Upper lobe of right lung (tissue), 1 donor: ENCODE measurements around the gene PAMR1. TPM values are rescaled to one million over a fixed set of nuclear protein-coding genes. Genes with fewer than 3 reads are reported as not detected.

Source experiments
- ATAC-seq: fragments of 200-7000 bp; cut with Tn5 transposase; one replicate; pipeline ENCODE4 v1.9.1; 2020; ENCODE audit warnings: mild to moderate bottlenecking, moderate library complexity
- DNase-seq: peaks from one replicate; pipeline ENCODE4 v3.0.0-alpha.2; 2020
- H3K27ac ChIP-seq: fragments of 200-600 bp; one replicate; pipeline ENCODE4 v1.8.0; 2022
- H3K27me3 ChIP-seq: fragments of 200-600 bp; one replicate; pipeline ENCODE4 v1.8.0; 2022; ENCODE audit warnings: mild to moderate bottlenecking
- H3K36me3 ChIP-seq: fragments of 200-600 bp; one replicate; pipeline ENCODE4 v1.8.0; 2022
- H3K4me1 ChIP-seq: fragments of 200-600 bp; one replicate; pipeline ENCODE4 v1.8.0; 2022
- H3K4me3 ChIP-seq: fragments of 200-600 bp; one replicate; pipeline ENCODE4 v1.8.0; 2022; ENCODE audit warnings: mild to moderate bottlenecking
- H3K9me3 ChIP-seq: fragments of 200-600 bp; one replicate; pipeline ENCODE4 v1.8.0; 2022
- intact Hi-C: fragments of 100-400 bp; cut with DNase I; formaldehyde crosslinking; loops from one replicate; pipeline ENCODE4 v1.11.0; 2022
- total RNA-seq: library from RNA; stranded (reverse); fragmentation: NEBNext Ultra II Directional; extraction: Animal tissue kit (Norgen Biotek cat#: 25700); gene quantifications from one replicate; pipeline ENCODE4 v1.2.1, GENCODE V29; 2021
- TF ChIP-seq, protein P1 (sequence below): fragments of 200-600 bp; IDR thresholded peaks from one replicate; pipeline ENCODE4 v1.8.0; 2022; ENCODE audit warnings: antibody characterized with exemption
- donor health status: DM: no; HTN: yes; CAD: no; lungs with severe emphysema.

The PAMR1 gene
- total RNA-seq, 1 donor from 2014 or later: 12.4 TPM

DNA sequence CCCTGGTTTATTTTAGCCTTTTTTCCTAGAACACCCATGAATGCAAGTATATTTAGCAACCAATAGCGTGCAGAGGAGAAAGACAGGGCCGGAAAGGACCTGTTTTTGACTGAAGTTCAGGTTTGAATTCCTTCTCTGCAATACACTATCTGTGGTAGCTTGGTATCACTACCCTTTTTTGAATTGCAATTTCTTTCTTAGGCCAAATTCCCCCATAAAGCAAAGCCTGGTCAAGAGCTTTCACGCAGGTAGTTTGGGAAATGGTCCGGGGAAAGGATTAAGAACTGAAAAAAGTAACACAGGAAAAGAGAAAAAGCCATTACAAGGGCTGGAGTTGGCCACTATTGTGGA is 38.8 kb upstream of the PAMR1 start:
- Histone ChIP-seq H3K27ac (no peak overlapping the region), H3K4me3 (no peak overlapping the region), H3K9me3 (no peaks in the 10 kb centered on the region), H3K27me3 (no peaks in the 10 kb centered on the region), H3K4me1 (no peaks in the 10 kb centered on the region), H3K36me3 (no peaks in the 10 kb centered on the region)
- intact Hi-C loops: no loop called here
- TF ChIP-seq, protein P1, sequence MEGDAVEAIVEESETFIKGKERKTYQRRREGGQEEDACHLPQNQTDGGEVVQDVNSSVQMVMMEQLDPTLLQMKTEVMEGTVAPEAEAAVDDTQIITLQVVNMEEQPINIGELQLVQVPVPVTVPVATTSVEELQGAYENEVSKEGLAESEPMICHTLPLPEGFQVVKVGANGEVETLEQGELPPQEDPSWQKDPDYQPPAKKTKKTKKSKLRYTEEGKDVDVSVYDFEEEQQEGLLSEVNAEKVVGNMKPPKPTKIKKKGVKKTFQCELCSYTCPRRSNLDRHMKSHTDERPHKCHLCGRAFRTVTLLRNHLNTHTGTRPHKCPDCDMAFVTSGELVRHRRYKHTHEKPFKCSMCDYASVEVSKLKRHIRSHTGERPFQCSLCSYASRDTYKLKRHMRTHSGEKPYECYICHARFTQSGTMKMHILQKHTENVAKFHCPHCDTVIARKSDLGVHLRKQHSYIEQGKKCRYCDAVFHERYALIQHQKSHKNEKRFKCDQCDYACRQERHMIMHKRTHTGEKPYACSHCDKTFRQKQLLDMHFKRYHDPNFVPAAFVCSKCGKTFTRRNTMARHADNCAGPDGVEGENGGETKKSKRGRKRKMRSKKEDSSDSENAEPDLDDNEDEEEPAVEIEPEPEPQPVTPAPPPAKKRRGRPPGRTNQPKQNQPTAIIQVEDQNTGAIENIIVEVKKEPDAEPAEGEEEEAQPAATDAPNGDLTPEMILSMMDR: no peak
- ATAC-seq (no peak), DNase-seq (no peak)

DNA sequence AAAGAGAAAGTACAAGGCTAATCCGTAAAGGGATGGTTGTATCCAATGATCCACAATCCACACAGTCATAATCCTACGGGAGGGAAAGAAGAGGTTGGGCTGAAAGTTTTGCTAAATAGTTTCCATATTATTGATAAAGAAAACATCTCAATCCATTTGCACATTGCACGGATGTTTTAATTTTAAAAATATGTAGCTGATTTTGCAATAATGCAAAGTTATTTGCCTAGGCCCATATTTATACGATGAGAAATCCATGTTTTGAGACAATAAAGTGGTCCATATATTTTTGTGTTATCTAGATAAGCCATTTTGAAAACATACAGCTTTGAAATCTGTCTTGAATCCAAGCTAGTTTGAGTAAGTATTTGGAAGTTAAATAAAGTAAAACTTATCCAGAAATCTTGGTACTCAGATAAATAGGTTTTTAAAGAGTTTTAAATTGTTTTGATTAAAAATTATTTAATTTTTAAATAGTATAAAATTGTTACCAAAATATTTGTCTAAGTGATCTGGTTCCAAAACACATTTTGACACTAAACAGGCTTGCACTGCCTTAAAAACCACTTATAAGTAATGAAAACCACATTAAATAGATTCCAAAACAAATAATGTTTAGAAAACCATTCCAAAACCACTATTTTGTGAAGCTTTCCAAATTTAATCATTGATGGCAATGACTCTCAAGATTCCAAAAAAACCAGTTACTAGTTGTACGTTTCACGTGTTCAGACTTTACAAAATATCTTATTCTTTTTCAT is 38.2 kb upstream of the PAMR1 start:
- H3K4me3 ChIP-seq: no peak overlapping the region
- intact Hi-C loops: no loop called here
- DNase-seq: no peak
- no peak for ATAC-seq
- H3K36me3 ChIP-seq: no peaks in the 10 kb centered on the region
- H3K27ac ChIP-seq: no peak overlapping the region
- H3K27me3 ChIP-seq: no peaks in the 10 kb centered on the region
- no peaks in the 10 kb centered on the region for H3K9me3 ChIP-seq
- no peaks in the 10 kb centered on the region for H3K4me1 ChIP-seq
- TF ChIP-seq, protein P1: no peak

DNA sequence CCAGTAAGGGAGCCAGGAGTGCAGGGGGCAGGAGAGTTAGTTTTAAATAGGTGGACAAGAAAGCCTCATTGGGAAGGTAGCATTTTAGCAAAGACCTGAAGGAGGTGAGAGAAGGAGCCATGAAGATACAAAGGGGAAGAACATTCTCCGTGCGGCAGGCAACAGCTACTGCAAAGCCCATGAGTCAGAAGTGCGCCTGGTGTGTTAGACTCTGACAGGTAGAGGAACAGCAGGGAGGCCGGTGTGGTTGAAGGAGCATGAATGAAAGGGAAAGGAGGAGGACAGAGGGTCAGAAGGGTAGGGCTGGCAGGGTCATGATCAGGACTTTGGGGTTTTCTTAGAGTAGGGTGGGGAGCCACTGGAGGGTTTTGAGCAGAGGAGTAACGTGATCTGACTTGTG is 34.5 kb upstream of the PAMR1 start:
- H3K9me3 ChIP-seq: no peaks in the 10 kb centered on the region
- TF ChIP-seq, protein P1: no peak
- intact Hi-C loops: no loop called here
- no peaks in the 10 kb centered on the region for H3K27me3 ChIP-seq
- no peak for DNase-seq
- no peaks in the 10 kb centered on the region for H3K4me1 ChIP-seq
- no peak overlapping the region for H3K4me3 ChIP-seq
- no peaks in the 10 kb centered on the region for H3K36me3 ChIP-seq
- ATAC-seq: no peak
- no peak overlapping the region for H3K27ac ChIP-seq

DNA sequence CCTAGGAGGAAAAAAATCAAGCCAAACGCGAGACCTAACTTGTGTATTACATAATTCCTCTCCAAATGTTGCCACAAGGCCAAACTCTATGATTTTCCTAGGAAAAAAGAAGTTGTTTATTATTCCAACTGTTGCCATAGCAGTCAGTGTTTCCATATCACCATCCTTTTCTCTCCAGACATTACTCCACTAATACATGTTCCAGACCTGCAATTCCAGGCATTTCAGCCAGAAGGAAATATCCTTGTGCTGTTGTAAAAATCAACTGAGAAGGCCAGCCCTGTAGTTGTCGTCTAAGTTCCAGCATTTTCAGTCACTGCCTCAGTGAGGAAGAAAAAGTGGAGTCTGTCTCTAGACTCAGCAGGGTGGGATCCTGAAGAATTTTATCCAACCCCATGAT is 33.1 kb upstream of the PAMR1 start:
- intact Hi-C loops: no loop called here
- no peak overlapping the region for H3K27ac ChIP-seq
- no peaks in the 10 kb centered on the region for H3K27me3 ChIP-seq
- H3K9me3 ChIP-seq: no peaks in the 10 kb centered on the region
- ATAC-seq: no peak
- TF ChIP-seq, protein P1: no peak
- no peaks in the 10 kb centered on the region for H3K36me3 ChIP-seq
- no peak for DNase-seq
- H3K4me1 ChIP-seq: no peaks in the 10 kb centered on the region
- no peak overlapping the region for H3K4me3 ChIP-seq

DNA sequence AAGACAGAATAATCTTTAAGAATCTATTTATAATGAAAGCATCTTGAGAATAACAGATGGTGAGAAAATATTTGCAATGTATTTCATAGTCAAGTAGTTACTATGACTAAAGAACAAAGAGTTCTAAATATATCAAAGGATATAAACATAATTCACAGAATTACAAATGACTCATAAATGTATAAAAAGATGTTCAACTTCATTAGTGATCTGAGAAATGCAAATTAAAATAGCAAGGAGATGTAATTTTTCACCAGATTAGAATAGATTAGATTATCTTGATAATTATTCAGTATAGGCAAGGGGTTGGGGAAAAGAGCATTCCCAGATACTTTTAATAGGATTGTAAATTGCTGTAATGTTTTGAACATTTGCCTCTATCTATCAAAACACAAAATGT is 30.1 kb upstream of the PAMR1 start:
- Histone ChIP-seq H3K27ac (no peak overlapping the region), H3K36me3 (no peaks in the 10 kb centered on the region), H3K27me3 (no peaks in the 10 kb centered on the region), H3K9me3 (no peaks in the 10 kb centered on the region), H3K4me3 (no peak overlapping the region), H3K4me1 (no peaks in the 10 kb centered on the region)
- TF ChIP-seq, protein P1: no peak
- intact Hi-C loops: no loop called here
- DNase-seq (no peak), ATAC-seq (no peak)
